GM23338 (cell line): ENCODE measurements around the gene SIRPB2. TPM values are rescaled to one million over a fixed set of nuclear protein-coding genes. Genes with fewer than 3 reads are reported as not detected.

Experiments used
- ATAC-seq: fragments of 200-7000 bp; cut with Tn5 transposase; 3 replicates; pipeline ENCODE4 v1.9.1; 2020
- DNase-seq: peaks from one replicate; pipeline ENCODE4 v3.0.0-alpha.2; 2015; ENCODE audit warnings: low spot score
- H2AFZ ChIP-seq: fragments of 200-600 bp; sonication (generic); 2 replicates; pipeline ENCODE4 v1.8.0; 2016; ENCODE audit warnings: antibody characterized with exemption, mild to moderate bottlenecking, moderate library complexity
- H3F3A ChIP-seq: fragments of 200-600 bp; sonication (generic); replicated peaks from 2 replicates; pipeline ENCODE4 v1.8.0; 2017; ENCODE audit warnings: antibody characterized with exemption, mixed run types, low read depth
- H3K27ac ChIP-seq: fragments of 200-600 bp; sonication (generic); 2 replicates; pipeline ENCODE4 v1.6.1; 2016; ENCODE audit warnings: low read depth
- H3K27me3 ChIP-seq: fragments of 200-600 bp; sonication (generic); 2 replicates; pipeline ENCODE4 v1.8.0; 2016; ENCODE audit warnings: mild to moderate bottlenecking, mixed run types, moderate library complexity; ENCODE audit not compliant: insufficient read depth
- H3K36me3 ChIP-seq: fragments of 200-600 bp; sonication (generic); 2 replicates; pipeline ENCODE4 v1.8.0; 2016; ENCODE audit warnings: mild to moderate bottlenecking; ENCODE audit not compliant: insufficient read depth
- H3K4me1 ChIP-seq: fragments of 200-600 bp; sonication (generic); 2 replicates; pipeline ENCODE4 v1.8.0; 2016; ENCODE audit warnings: mild to moderate bottlenecking, moderate library complexity; ENCODE audit not compliant: insufficient read depth
- H3K4me2 ChIP-seq: fragments of 200-600 bp; sonication (generic); 2 replicates; pipeline ENCODE4 v1.7.1; 2017; ENCODE audit warnings: mixed run types
- H3K4me3 ChIP-seq: fragments of 200-600 bp; sonication (generic); 2 replicates; pipeline ENCODE4 v1.6.1; 2016; ENCODE audit warnings: mixed run types
- H3K79me2 ChIP-seq: fragments of 200-600 bp; sonication (generic); replicated peaks from 2 replicates; pipeline ENCODE4 v1.8.0; 2017; ENCODE audit warnings: mild to moderate bottlenecking; ENCODE audit not compliant: insufficient read depth
- H3K9me2 ChIP-seq: fragments of 200-600 bp; sonication (generic); 2 replicates; pipeline ENCODE4 v1.8.0; 2017; ENCODE audit not compliant: insufficient read depth
- H4K20me1 ChIP-seq: fragments of 200-600 bp; sonication (generic); replicated peaks from 2 replicates; pipeline ENCODE4 v1.8.0; 2017; ENCODE audit warnings: mild to moderate bottlenecking; ENCODE audit not compliant: insufficient read depth
- H3K27ac Mint-ChIP-seq: 2 replicates; pipeline ENCODE4 v1.8.0; 2020; ENCODE audit warnings: inconsistent platforms, mild to moderate bottlenecking, moderate library complexity, mixed read lengths
- H3K27me3 Mint-ChIP-seq: 3 replicates; pipeline ENCODE4 v1.8.0; 2022; ENCODE audit warnings: low read depth, mild to moderate bottlenecking, moderate library complexity, mixed read lengths, inconsistent platforms; ENCODE audit not compliant: insufficient read depth, poor library complexity
- H3K36me3 Mint-ChIP-seq: 3 replicates; pipeline ENCODE4 v1.8.0; 2021; ENCODE audit warnings: low read depth, mild to moderate bottlenecking, inconsistent platforms, moderate library complexity, mixed read lengths
- H3K4me1 Mint-ChIP-seq: 3 replicates; pipeline ENCODE4 v1.8.0; 2020; ENCODE audit warnings: mild to moderate bottlenecking, inconsistent platforms, mixed read lengths
- H3K4me3 Mint-ChIP-seq: 3 replicates; pipeline ENCODE4 v1.8.0; 2021; ENCODE audit warnings: moderate library complexity, mild to moderate bottlenecking, inconsistent platforms, mixed read lengths
- H3K9me3 Mint-ChIP-seq: 3 replicates; pipeline ENCODE4 v1.8.0; 2020; ENCODE audit warnings: moderate library complexity, mild to moderate bottlenecking, inconsistent platforms, mixed read lengths
- CREB1 ChIP-seq: fragments of 250-450 bp; sonication (Bioruptor Pico); IDR thresholded peaks from 2 replicates; pipeline ENCODE4 v1.5.0; 2020; ENCODE audit warnings: low read depth, mild to moderate bottlenecking, moderate library complexity
- EZH2 ChIP-seq: fragments of 200-600 bp; sonication (generic); IDR thresholded peaks from one replicate; pipeline ENCODE4 v1.8.0; 2017; ENCODE audit warnings: antibody characterized with exemption, mild to moderate bottlenecking, low read depth; ENCODE audit not compliant: unreplicated experiment
- EZH2phosphoT487 ChIP-seq: fragments of 200-600 bp; sonication (generic); IDR thresholded peaks from one replicate; pipeline ENCODE4 v1.8.1; 2018; ENCODE audit warnings: antibody characterized with exemption; ENCODE audit not compliant: unreplicated experiment
- NANOG ChIP-seq: IDR thresholded peaks from 2 replicates; pipeline ENCODE4 v1.6.1; 2016; ENCODE audit warnings: antibody characterized with exemption, borderline replicate concordance
- POLR2AphosphoS5 ChIP-seq: IDR thresholded peaks from 2 replicates; pipeline ENCODE4 v1.6.1; 2016; ENCODE audit warnings: antibody characterized with exemption, low read depth
- REST ChIP-seq: IDR thresholded peaks from one replicate; pipeline ENCODE4 v1.6.1; 2018; ENCODE audit warnings: antibody characterized with exemption; ENCODE audit not compliant: unreplicated experiment
- ZNF462 ChIP-seq: fragments of 250-450 bp; sonication (Bioruptor Pico); IDR thresholded peaks from 2 replicates; pipeline ENCODE4 v1.5.0; 2020; ENCODE audit warnings: mild to moderate bottlenecking, moderate library complexity
- polyA plus RNA-seq: library from polyadenylated mRNA; unstranded; fragments of >200 nt; fragmentation: Nextera tagmentation; extraction: Ambion mirVana; gene quantifications from 2 replicates; pipeline ENCODE4 v1.2.1, GENCODE V29; 2016
- total RNA-seq: library from RNA; depleted of rRNA; stranded (reverse); fragments of >200 nt; shearing (Covaris generic); gene quantifications from 2 replicates; pipeline ENCODE4 v1.2.3, GENCODE V29; 2014
- TF ChIP-seq, protein P1 (sequence below): IDR thresholded peaks from 2 replicates; pipeline ENCODE4 v1.6.1; 2016; ENCODE audit warnings: antibody characterized with exemption

The SIRPB2 gene
- total and polyA plus RNA-seq, 2 experiments from 2014 or later = 0.29 TPM; not detected in 1

GRCh38 chr20:1450926-1451491 is 40.2 kb downstream of the SIRPB2 start:
- DNase-seq = no peak
- peaks cover 81% of the 10 kb centered on the region for H3K36me3 ChIP-seq
- no peak overlapping the region for H2AFZ ChIP-seq
- Mint-ChIP-seq H3K9me3 (peaks cover 9% of the 10 kb centered on the region; the same call in 2 of the 3 replicates), H3K27ac (no peak overlapping the region; the same call in 1 of the 2 replicates), H3K4me1 (no peaks in the 10 kb centered on the region), H3K36me3 (peaks cover 92% of the 10 kb centered on the region), H3K27me3 (peaks cover 3% of the 10 kb centered on the region), H3K4me3 (no peak overlapping the region)
- no peaks in the 10 kb centered on the region for H3K9me2 ChIP-seq
- no peaks in the 10 kb centered on the region for H4K20me1 ChIP-seq
- ATAC-seq = no peak
- TF ChIP-seq REST = no peak
- TF ChIP-seq, protein P1, sequence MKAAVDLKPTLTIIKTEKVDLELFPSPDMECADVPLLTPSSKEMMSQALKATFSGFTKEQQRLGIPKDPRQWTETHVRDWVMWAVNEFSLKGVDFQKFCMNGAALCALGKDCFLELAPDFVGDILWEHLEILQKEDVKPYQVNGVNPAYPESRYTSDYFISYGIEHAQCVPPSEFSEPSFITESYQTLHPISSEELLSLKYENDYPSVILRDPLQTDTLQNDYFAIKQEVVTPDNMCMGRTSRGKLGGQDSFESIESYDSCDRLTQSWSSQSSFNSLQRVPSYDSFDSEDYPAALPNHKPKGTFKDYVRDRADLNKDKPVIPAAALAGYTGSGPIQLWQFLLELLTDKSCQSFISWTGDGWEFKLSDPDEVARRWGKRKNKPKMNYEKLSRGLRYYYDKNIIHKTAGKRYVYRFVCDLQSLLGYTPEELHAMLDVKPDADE = no peak
- no peak for TF ChIP-seq EZH2
- no peak for TF ChIP-seq ZNF462 (CRISPR knock-in tag)
- TF ChIP-seq CREB1 (CRISPR knock-in tag) = no peak
- TF ChIP-seq NANOG = no peak
- TF ChIP-seq POLR2AphosphoS5 = no peak
- TF ChIP-seq EZH2phosphoT487 = no peak
- no peaks in the 10 kb centered on the region for H3K27me3 ChIP-seq
- H3K27ac ChIP-seq = no peak overlapping the region
- no peaks in the 10 kb centered on the region for H3K4me1 ChIP-seq
- no peaks in the 10 kb centered on the region for H3F3A ChIP-seq
- no peaks in the 10 kb centered on the region for H3K79me2 ChIP-seq
- no peak overlapping the region for H3K4me2 ChIP-seq
- no peak overlapping the region for H3K4me3 ChIP-seq
